Measurements from ENCODE around the gene POLR1E.

DNA sequence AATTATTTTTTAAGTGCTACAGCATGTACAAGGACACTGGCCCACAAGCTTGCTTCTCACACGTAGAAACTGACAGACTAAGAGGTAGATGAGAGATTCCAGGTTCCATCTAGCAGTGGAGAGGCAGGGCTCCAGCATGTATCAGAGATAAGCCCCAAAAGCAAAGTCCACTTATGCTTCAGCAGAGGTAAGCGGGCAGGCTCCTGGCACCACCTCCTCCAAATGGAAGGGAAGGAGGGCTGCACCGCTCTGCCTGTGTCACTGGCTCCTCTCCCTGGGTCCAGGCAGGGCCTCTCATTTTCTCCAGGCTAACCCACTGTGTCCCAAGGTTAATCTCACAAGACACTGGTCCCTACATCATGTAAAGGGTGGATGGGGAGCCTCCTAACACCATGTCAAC is 47.4 kb upstream of the POLR1E start:
- TF ChIP-seq CTCF (IDR thresholded peaks at IDR 0.05; ENCODE audit: low read depth, low read length) (no peak), EZH2phosphoT487 (IDR thresholded peaks at IDR 0.05; ENCODE audit: low read depth) (no peak)

All from OCI-LY3 (cell line).